Activated CD8-positive, alpha-beta memory T cell treated with anti-CD3 and anti-CD28 coated beads for 24 hours (primary cell): ENCODE results near the gene MYO1B.
"Not testable (repeated sequence)": the region's sequence is repeated elsewhere in the genome, so short reads cannot be mapped to it uniquely, and the experiment has no call there.

ENCODE experiments used
- DNase-seq: peaks from one replicate; pipeline ENCODE4 v3.0.0-alpha.2; 2020

Gene MYO1B

GRCh38 chr2:191415858-191416257, 170.7 kb downstream of the MYO1B start:
- DNase-seq = no peak

GRCh38 chr2:191417746-191418145, 172.5 kb downstream of the MYO1B start:
- DNase-seq = no peak

GRCh38 chr2:191421950-191422349, 176.7 kb downstream of the MYO1B start:
- DNase-seq = no peak

- no peak for DNase-seq
Measured at GRCh38 chr2:191427031-191427430, 181.8 kb downstream of the MYO1B start.

- DNase-seq = no peak
Measured at GRCh38 chr2:191428141-191428540, 182.9 kb downstream of the MYO1B start.

GRCh38 chr2:191430476-191430875, 185.3 kb downstream of the MYO1B start:
- DNase-seq = no peak

GRCh38 chr2:191432121-191432520, 186.9 kb downstream of the MYO1B start:
- DNase-seq = no peak

- DNase-seq = no peak
Measured at GRCh38 chr2:191434072-191434471, 188.9 kb downstream of the MYO1B start.

GRCh38 chr2:191435141-191435540, 189.9 kb downstream of the MYO1B start:
- DNase-seq = no peak

- no peak for DNase-seq
Measured at GRCh38 chr2:191436368-191437055, 191.3 kb downstream of the MYO1B start.

GRCh38 chr2:191439481-191439880, 194.3 kb downstream of the MYO1B start:
- no peak for DNase-seq

GRCh38 chr2:191441496-191442214, 196.5 kb downstream of the MYO1B start:
- no peak for DNase-seq

GRCh38 chr2:191443446-191443845, 198.2 kb downstream of the MYO1B start:
- DNase-seq = no peak

GRCh38 chr2:191446910-191447309, 201.7 kb downstream of the MYO1B start:
- no peak for DNase-seq

- no peak for DNase-seq
Measured at GRCh38 chr2:191451116-191451515, 205.9 kb downstream of the MYO1B start.

- no peak for DNase-seq
Measured at GRCh38 chr2:191452065-191452464, 206.9 kb downstream of the MYO1B start.

- DNase-seq = no peak
Measured at GRCh38 chr2:191453761-191454160, 208.6 kb downstream of the MYO1B start.

- not testable (repeated sequence) for DNase-seq
Measured at GRCh38 chr2:191456506-191456905, 211.3 kb downstream of the MYO1B start.

- DNase-seq = no peak
Measured at GRCh38 chr2:191459158-191459557, 214.0 kb downstream of the MYO1B start.

GRCh38 chr2:191462370-191462769, 217.2 kb downstream of the MYO1B start:
- DNase-seq = no peak

GRCh38 chr2:191463790-191464189, 218.6 kb downstream of the MYO1B start:
- DNase-seq = no peak

- no peak for DNase-seq
Measured at GRCh38 chr2:191465766-191466420, 220.7 kb downstream of the MYO1B start.

GRCh38 chr2:191467113-191467512, 221.9 kb downstream of the MYO1B start:
- DNase-seq = no peak

GRCh38 chr2:191470306-191470705, 225.1 kb downstream of the MYO1B start:
- no peak for DNase-seq
